WERI-Rb-1 (cell line): ENCODE data around the gene GTF3C2.

Source experiments
- DNase-seq: peaks from one replicate; pipeline ENCODE4 v3.0.0-alpha.2; 2020
- H3K27ac ChIP-seq: fragments of 250-450 bp; sonication (Bioruptor Pico); 2 replicates; pipeline ENCODE4 v1.5.1; 2020; ENCODE audit warnings: mild to moderate bottlenecking, moderate library complexity
- H3K27me3 ChIP-seq: fragments of 250-450 bp; sonication (Bioruptor Pico); 2 replicates; pipeline ENCODE4 v1.5.1; 2021; ENCODE audit warnings: mild to moderate bottlenecking, low read depth, moderate library complexity; ENCODE audit not compliant: insufficient read depth, severe bottlenecking
- H3K36me3 ChIP-seq: fragments of 250-450 bp; sonication (Bioruptor Pico); 2 replicates; pipeline ENCODE4 v1.5.1; 2020; ENCODE audit warnings: mild to moderate bottlenecking, moderate library complexity
- H3K4me3 ChIP-seq: 2 replicates; pipeline ENCODE4 v1.5.1; 2011; ENCODE audit warnings: low read depth, mild to moderate bottlenecking, control low read depth, low read length
- H3K9me3 ChIP-seq: fragments of 250-450 bp; sonication (Bioruptor Pico); 2 replicates; pipeline ENCODE4 v1.5.1; 2021; ENCODE audit warnings: mild to moderate bottlenecking, moderate library complexity; ENCODE audit not compliant: severe bottlenecking
- TF ChIP-seq, protein P1 (sequence below): IDR thresholded peaks from 2 replicates; pipeline ENCODE4 v1.5.1; 2011; ENCODE audit warnings: low read depth, mild to moderate bottlenecking, control low read depth, inconsistent platforms, low read length

The GTF3C2 gene

DNA sequence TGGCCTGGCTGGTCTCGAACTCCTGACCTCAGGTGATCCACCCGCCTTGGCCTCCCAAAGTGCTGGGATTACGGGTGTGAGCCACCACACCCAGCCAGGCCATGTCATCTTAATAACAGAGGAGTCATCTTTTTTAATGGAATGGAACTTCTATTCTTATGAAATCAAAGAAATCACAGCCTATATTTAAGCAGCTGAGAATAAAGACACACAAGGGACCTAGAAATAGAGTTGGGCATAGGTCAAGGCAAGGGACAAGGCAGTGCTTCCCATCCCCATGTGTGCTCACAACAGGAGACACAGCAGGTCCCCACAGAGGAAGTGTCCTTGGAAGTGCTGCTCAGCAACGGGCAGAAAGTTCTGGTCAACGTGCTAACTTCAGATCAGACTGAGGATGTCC, 17.0 kb upstream of the GTF3C2 start:
- Histone ChIP-seq H3K27ac (no peak overlapping the region), H3K4me3 (no peak overlapping the region), H3K27me3 (no peaks in the 10 kb centered on the region), H3K36me3 (peaks cover 79% of the 10 kb centered on the region), H3K9me3 (no peaks in the 10 kb centered on the region)
- TF ChIP-seq, protein P1, sequence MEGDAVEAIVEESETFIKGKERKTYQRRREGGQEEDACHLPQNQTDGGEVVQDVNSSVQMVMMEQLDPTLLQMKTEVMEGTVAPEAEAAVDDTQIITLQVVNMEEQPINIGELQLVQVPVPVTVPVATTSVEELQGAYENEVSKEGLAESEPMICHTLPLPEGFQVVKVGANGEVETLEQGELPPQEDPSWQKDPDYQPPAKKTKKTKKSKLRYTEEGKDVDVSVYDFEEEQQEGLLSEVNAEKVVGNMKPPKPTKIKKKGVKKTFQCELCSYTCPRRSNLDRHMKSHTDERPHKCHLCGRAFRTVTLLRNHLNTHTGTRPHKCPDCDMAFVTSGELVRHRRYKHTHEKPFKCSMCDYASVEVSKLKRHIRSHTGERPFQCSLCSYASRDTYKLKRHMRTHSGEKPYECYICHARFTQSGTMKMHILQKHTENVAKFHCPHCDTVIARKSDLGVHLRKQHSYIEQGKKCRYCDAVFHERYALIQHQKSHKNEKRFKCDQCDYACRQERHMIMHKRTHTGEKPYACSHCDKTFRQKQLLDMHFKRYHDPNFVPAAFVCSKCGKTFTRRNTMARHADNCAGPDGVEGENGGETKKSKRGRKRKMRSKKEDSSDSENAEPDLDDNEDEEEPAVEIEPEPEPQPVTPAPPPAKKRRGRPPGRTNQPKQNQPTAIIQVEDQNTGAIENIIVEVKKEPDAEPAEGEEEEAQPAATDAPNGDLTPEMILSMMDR, result no peak
- DNase-seq, result no peak

DNA sequence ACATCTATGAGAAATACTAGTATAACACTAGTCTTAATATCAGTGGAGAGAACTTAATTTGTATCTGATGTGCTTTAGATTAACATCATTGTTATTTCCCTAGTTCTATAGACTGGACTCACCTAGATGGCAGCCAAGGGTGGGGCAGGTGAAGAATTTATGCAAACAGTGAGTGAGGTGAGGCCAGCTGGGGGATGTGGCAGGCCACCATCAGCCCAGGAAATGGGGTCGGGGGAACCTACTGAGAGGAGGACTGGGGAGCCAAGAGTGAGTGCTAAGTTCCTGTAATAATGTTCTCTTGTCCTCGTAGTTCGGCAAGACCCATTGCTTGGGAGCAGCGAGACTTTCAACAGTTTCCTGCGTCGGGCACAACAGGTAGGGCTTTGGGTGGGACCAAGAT, 16.4 kb upstream of the GTF3C2 start:
- no peak overlapping the region for H3K4me3 ChIP-seq
- DNase-seq, result no peak
- peaks cover 79% of the 10 kb centered on the region for H3K36me3 ChIP-seq
- no peak overlapping the region for H3K27ac ChIP-seq
- TF ChIP-seq, protein P1, result no peak
- H3K9me3 ChIP-seq, result no peaks in the 10 kb centered on the region
- H3K27me3 ChIP-seq, result no peaks in the 10 kb centered on the region

DNA sequence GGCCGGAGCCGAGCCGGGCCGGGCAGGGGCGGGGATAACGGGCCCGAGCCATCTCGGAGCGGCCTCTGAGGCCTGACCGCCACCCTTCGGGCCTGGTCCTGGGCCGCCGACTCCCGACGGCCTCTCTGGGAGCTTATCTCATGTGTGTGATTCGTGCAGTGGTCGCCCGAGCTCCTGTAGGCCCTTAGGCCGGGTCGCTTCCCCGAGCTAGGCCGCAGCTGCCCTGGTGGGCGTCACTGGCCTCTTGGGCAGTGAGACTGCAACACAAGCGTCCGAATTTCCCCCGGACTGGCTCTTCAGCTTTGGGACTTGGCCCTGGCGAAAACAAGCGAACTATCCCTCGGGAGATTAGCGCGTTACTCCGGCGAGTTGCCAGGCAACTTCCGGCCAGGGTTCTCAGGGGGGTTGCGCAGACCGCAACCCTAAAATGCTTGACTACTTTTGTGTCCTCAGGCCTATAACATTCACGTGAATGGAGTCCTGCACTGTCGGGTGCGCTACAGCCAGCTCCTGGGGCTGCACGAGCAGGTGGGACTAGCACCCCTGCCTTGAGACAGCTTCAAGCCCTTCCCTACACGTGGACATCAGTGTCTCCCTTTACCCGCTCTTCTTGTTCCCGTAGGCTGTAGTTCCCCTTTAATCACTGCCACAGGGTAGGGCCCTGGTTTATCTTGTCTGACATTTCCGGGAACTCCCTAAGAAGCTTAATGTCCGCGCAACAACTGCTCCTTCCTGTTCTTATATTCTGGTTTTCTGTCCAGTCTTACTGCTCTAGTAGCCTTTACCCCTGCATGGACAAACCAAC, 14.5 kb upstream of the GTF3C2 start:
- TF ChIP-seq, protein P1, result no peak
- Histone ChIP-seq H3K36me3 (peaks cover 79% of the 10 kb centered on the region), H3K27ac (peak overlapping the region; percentile 92), H3K27me3 (no peaks in the 10 kb centered on the region), H3K9me3 (no peaks in the 10 kb centered on the region), H3K4me3 (peak overlapping the region; percentile 75)
- DNase-seq, result peak; percentile 79

DNA sequence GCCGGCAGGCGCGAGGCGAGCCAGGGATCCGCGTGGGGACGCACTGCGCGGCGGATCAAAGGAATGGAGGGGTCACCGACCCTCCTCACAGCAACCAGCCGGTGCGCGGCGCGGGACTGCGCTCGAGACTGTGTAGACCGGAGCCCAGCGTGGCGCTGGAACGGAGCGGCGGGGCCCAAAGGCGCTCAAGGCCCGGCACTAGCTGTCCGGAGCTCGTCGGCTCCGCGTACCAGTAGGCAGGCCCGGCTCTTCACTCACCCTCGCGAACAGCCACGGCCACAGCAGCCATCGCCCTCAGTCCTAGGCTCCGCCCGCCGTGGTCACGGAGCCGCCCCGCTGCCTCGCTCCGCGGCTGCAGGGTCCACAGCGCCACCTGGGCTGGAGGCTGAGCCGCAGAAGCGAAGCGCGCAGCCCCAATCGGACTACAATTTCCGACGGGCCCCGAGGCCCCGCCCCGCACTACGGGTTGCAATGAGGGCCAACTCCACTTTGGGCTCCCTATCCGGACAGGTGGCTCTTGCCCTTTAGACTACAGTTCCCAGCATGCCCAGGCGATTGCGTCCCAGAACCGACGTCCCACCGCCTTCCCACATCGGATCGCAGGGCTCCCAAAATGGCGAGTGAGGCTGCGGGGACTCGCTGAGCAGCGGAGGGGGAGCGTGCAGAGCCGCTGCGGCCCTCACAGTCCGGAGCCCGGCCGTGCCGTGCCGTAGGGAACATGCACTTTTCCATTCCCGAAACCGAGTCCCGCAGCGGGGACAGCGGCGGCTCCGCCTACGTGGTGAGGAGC, 13.7 kb upstream of the GTF3C2 start, which contains the start of the genes EIF2B4 and SNX17:
TSS of gene EIF2B4 (minus strand) at position 313 of the 790 bp plus-strand sequence. CDS start at position 289, 24 bp downstream.
TSS of gene SNX17 (plus strand) at position 591 of the 790 bp plus-strand sequence. CDS start at position 719, 128 bp downstream.
- Histone ChIP-seq H3K4me3 (peak within 1 kb of the TSS; percentile 75), H3K9me3 (no peaks in the 10 kb centered on the region), H3K36me3 (peaks cover 77% of the 10 kb centered on the region), H3K27me3 (no peaks in the 10 kb centered on the region), H3K27ac (peak within 1 kb of the TSS; percentile 92)
- DNase-seq, result peak; percentile 100
- TF ChIP-seq, protein P1, result peak; percentile 96

DNA sequence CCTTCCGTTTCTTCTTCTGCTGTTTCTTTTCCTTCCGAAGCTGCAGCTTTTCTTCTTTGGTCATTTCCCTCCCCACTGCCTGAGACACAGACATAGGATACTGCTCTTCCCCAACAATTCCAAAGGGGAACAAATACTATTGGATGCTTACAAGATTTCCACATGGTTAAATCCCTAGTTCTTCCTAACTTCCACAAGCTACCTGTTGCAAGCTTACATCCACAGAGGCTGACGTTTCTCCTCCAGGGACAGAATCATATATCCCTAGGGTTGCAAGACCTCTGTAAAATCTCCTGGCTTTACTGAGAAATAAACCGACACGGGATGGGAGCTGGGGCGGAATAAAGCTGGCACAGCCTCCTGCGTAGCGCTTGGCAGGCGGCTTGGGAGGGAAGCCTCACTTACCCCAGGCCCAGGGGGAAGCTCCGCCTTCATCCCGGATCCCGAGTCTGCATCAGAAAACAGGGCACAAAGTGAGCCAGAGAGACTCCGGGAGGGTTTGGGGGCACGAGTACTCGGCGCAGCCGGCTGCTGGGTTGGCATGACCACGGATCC, 13.0 kb upstream of the GTF3C2 start:
- DNase-seq, result peak; percentile 73
- Histone ChIP-seq H3K4me3 (peak overlapping the region; percentile 75), H3K36me3 (peaks cover 77% of the 10 kb centered on the region), H3K9me3 (no peaks in the 10 kb centered on the region), H3K27me3 (no peaks in the 10 kb centered on the region), H3K27ac (peak overlapping the region; percentile 89)
- TF ChIP-seq, protein P1, result no peak
